ENCODE results near the gene TXNDC8. TPM values are rescaled to one million over a fixed set of nuclear protein-coding genes. Genes with fewer than 3 reads are reported as not detected.

Gene TXNDC8
- total RNA-seq, 1 donor from 2014 or later: not detected

GRCh38 chr9:110329639-110330230, 7.9 kb downstream of the TXNDC8 start:
- ChIA-PET POLR2A (no interaction called here), CTCF (no interaction called here)
- intact Hi-C loops (cut with micrococcal nuclease): no loop called here
- peaks cover 3% of the 10 kb centered on the region for H3K27me3 Mint-ChIP-seq
- no peak for ATAC-seq (ENCODE audit: low read depth)
- no peak for DNase-seq
- no peak overlapping the region for H3K4me3 Mint-ChIP-seq
- no peaks in the 10 kb centered on the region for H3K36me3 Mint-ChIP-seq (ENCODE audit: low read depth)
- no peak for TF ChIP-seq CTCF (IDR thresholded peaks at IDR 0.05)
- H3K9me3 Mint-ChIP-seq: no peaks in the 10 kb centered on the region
- no peak overlapping the region for H3K27ac Mint-ChIP-seq
- peaks cover 8% of the 10 kb centered on the region for H3K4me1 Mint-ChIP-seq

GRCh38 chr9:110328763-110329162, 8.9 kb downstream of the TXNDC8 start:
- H3K36me3 Mint-ChIP-seq (ENCODE audit: low read depth): no peaks in the 10 kb centered on the region
- ChIA-PET CTCF (no interaction called here), POLR2A (no interaction called here)
- TF ChIP-seq CTCF (IDR thresholded peaks at IDR 0.05): no peak
- H3K27ac Mint-ChIP-seq: no peak overlapping the region
- no peaks in the 10 kb centered on the region for H3K9me3 Mint-ChIP-seq
- no peaks in the 10 kb centered on the region for H3K4me1 Mint-ChIP-seq
- peaks cover 3% of the 10 kb centered on the region for H3K27me3 Mint-ChIP-seq
- DNase-seq: no peak
- intact Hi-C loops (cut with micrococcal nuclease): no loop called here
- no peak overlapping the region for H3K4me3 Mint-ChIP-seq
- ATAC-seq (ENCODE audit: low read depth): no peak

GRCh38 chr9:110327716-110328115, 9.9 kb downstream of the TXNDC8 start:
- CTCF ChIA-PET: no interaction called here
- POLR2A ChIA-PET: no interaction called here
- Mint-ChIP-seq H3K4me1 (no peaks in the 10 kb centered on the region), H3K9me3 (no peaks in the 10 kb centered on the region), H3K27ac (no peak overlapping the region), H3K4me3 (no peak overlapping the region), H3K36me3 (ENCODE audit: low read depth) (no peaks in the 10 kb centered on the region), H3K27me3 (peaks cover 6% of the 10 kb centered on the region)
- intact Hi-C loops (cut with micrococcal nuclease): no loop called here
- ATAC-seq (ENCODE audit: low read depth) (no peak), DNase-seq (no peak)
- TF ChIP-seq CTCF (IDR thresholded peaks at IDR 0.05): no peak

DNA sequence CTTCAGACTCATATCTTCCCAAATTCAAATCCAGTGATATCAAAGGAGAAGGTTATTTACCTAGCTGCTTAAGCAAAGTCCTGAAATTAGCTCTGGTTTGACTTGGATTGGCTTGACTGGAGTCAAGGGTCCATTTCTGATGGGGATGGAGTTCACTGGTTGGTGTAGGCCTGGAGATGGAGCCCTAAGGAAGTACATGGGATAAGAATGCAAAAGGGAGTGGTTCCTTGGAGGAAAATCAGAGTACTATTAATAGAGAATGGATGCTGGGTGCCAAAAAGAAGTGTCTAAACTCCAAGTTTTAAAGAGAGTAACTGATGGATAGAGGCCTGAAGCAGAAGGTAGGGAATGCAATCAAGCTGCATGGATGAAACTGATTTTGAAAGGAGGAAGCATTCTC, 13.8 kb downstream of the TXNDC8 start:
- ChIA-PET POLR2A (no interaction called here), CTCF (no interaction called here)
- Mint-ChIP-seq H3K4me1 (no peaks in the 10 kb centered on the region), H3K27ac (no peak overlapping the region), H3K27me3 (peaks cover 7% of the 10 kb centered on the region), H3K4me3 (no peak overlapping the region), H3K9me3 (no peaks in the 10 kb centered on the region), H3K36me3 (ENCODE audit: low read depth) (no peaks in the 10 kb centered on the region)
- DNase-seq: no peak
- intact Hi-C loops (cut with micrococcal nuclease): no loop called here
- no peak for ATAC-seq (ENCODE audit: low read depth)
- no peak for TF ChIP-seq CTCF (IDR thresholded peaks at IDR 0.05)

- ChIA-PET POLR2A (no interaction called here), CTCF (no interaction called here)
- ATAC-seq (ENCODE audit: low read depth) (no peak), DNase-seq (no peak)
- Mint-ChIP-seq H3K9me3 (no peaks in the 10 kb centered on the region), H3K27me3 (peaks cover 7% of the 10 kb centered on the region), H3K4me3 (no peak overlapping the region), H3K27ac (no peak overlapping the region), H3K36me3 (ENCODE audit: low read depth) (no peaks in the 10 kb centered on the region), H3K4me1 (peaks cover 9% of the 10 kb centered on the region)
- intact Hi-C loops (cut with micrococcal nuclease): no loop called here
- no peak for TF ChIP-seq CTCF (IDR thresholded peaks at IDR 0.05)
Measured at GRCh38 chr9:110320651-110321445, 16.8 kb downstream of the TXNDC8 start.

Data from activated B cell treated with CpG ODN at 0.5 μM for 24 hours (primary cell).